Measurements from ENCODE around the gene TAPBP. TPM values are rescaled to one million over a fixed set of nuclear protein-coding genes. Genes with fewer than 3 reads are reported as not detected.

TAPBP gene
- total and polyA plus RNA-seq, 3 donors from 2014 or later: 34.6 to 128 (median 76.5) TPM

GRCh38 chr6:33279257-33279695 is 34.6 kb downstream of the TAPBP start:
- 67 to 69% methylated on average over 5 to 13 of the region's 13 CpGs for WGBS, 2 donors
- no peaks in the 10 kb centered on the region for H3K27me3 ChIP-seq
- no peak overlapping the region for H3K4me3 ChIP-seq
- intact Hi-C loops (cut with DNase I; ENCODE audit: low total_unique reads): no loop called here
- H3K36me3 ChIP-seq (ENCODE audit: low read depth, missing control alignments): no peaks in the 10 kb centered on the region
- DNase-seq: no peak
- H3K4me1 ChIP-seq: peaks cover 18% of the 10 kb centered on the region
- no peak overlapping the region for H3K27ac ChIP-seq
- no peak for TF ChIP-seq POLR2A (IDR thresholded peaks at IDR 0.05)
- TF ChIP-seq, protein P1, sequence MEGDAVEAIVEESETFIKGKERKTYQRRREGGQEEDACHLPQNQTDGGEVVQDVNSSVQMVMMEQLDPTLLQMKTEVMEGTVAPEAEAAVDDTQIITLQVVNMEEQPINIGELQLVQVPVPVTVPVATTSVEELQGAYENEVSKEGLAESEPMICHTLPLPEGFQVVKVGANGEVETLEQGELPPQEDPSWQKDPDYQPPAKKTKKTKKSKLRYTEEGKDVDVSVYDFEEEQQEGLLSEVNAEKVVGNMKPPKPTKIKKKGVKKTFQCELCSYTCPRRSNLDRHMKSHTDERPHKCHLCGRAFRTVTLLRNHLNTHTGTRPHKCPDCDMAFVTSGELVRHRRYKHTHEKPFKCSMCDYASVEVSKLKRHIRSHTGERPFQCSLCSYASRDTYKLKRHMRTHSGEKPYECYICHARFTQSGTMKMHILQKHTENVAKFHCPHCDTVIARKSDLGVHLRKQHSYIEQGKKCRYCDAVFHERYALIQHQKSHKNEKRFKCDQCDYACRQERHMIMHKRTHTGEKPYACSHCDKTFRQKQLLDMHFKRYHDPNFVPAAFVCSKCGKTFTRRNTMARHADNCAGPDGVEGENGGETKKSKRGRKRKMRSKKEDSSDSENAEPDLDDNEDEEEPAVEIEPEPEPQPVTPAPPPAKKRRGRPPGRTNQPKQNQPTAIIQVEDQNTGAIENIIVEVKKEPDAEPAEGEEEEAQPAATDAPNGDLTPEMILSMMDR (IDR thresholded peaks at IDR 0.05): no peak
- no peaks in the 10 kb centered on the region for H3K9me3 ChIP-seq

DNA sequence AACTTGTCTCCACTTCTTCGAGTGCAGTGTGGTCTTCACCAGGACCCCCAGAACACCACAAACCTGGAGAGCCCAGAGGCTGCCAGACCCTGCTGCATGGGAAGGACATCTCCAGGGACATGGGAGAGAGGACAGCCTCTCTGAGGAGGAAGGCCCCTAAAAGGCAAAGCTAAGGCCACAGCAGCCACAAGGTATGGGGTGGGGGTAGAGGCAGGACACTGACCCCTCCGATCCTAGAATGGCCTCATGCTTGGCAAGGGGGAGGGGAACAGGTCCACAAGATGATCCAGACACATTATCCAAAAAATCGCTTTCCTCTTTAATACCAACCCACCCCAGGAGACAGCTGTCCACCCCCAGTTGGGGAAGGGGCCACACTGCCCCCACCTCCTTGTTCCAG is 35.1 kb downstream of the TAPBP start:
- no peaks in the 10 kb centered on the region for H3K36me3 ChIP-seq (ENCODE audit: low read depth, missing control alignments)
- intact Hi-C loops (cut with DNase I; ENCODE audit: low total_unique reads): no loop called here

DNA sequence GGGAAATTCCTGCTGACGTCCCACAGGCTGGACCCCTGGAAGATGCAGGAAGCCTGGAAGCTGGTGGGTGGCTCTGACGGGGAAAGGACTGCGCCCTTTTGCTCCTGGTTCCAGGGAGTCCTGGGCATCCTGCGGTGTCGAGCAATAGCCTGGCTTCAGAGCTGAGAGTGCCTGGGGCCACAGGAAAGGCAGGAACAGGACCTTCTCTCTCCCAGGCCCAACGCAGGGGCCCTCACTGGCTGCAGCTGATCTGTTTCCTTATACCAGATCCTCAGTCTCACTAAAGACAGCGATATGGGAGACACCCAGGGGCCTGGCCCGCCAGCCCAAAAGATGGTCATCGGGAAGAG is 35.5 kb downstream of the TAPBP start:
- H3K9me3 ChIP-seq: no peaks in the 10 kb centered on the region
- intact Hi-C loops (cut with DNase I; ENCODE audit: low total_unique reads): no loop called here
- H3K4me1 ChIP-seq: peaks cover 20% of the 10 kb centered on the region
- peak overlapping the region in 1 of 2 donors; percentile 81 for H3K4me3 ChIP-seq
- TF ChIP-seq, protein P1 (IDR thresholded peaks at IDR 0.05): no peak
- TF ChIP-seq POLR2A (IDR thresholded peaks at IDR 0.05): no peak
- no peak for DNase-seq
- no peaks in the 10 kb centered on the region for H3K27me3 ChIP-seq
- WGBS, 2 donors: 79 to 85% methylated on average over 4 to 9 of the region's 9 CpGs
- peak overlapping the region in 1 of 2 donors; percentile 79 for H3K27ac ChIP-seq
- no peaks in the 10 kb centered on the region for H3K36me3 ChIP-seq (ENCODE audit: low read depth, missing control alignments)

More for the DNA sequence above, 35.1 kb downstream of the TAPBP start:
- DNase-seq: no peak
- H3K27ac ChIP-seq: no peak overlapping the region
- TF ChIP-seq, protein P1 (IDR thresholded peaks at IDR 0.05): no peak
- no peak for TF ChIP-seq POLR2A (IDR thresholded peaks at IDR 0.05)
- no peaks in the 10 kb centered on the region for H3K9me3 ChIP-seq
- 80 to 83% methylated on average over 3 of the region's 3 CpGs for WGBS, 2 donors
- H3K4me1 ChIP-seq: peaks cover 20% of the 10 kb centered on the region
- H3K4me3 ChIP-seq: no peak overlapping the region
- H3K27me3 ChIP-seq: no peaks in the 10 kb centered on the region

DNA sequence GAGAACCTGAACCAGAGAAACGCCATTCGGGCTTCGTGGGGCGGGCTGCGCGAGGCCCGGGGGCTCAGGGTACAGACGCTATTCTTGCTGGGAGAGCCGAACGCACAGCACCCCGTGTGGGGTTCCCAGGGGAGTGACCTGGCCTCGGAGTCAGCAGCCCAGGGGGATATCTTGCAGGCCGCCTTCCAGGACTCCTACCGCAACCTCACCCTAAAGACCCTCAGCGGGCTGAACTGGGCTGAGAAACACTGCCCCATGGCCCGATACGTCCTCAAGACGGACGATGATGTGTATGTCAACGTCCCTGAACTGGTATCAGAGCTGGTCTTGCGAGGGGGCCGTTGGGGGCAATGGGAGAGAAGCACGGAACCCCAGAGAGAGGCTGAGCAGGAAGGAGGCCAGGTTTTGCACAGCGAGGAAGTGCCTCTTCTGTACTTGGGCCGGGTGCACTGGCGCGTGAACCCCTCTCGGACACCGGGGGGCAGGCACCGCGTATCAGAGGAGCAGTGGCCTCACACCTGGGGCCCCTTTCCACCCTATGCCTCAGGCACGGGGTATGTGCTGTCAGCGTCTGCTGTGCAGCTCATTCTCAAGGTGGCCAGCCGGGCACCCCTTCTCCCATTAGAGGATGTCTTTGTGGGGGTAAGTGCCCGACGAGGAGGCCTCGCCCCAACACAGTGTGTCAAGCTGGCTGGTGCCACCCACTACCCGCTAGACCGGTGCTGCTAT is 36.1 kb downstream of the TAPBP start:
- Histone ChIP-seq H3K9me3 (no peaks in the 10 kb centered on the region), H3K4me3 (peak overlapping the region; percentile 60 to 81), H3K4me1 (peaks cover 25% of the 10 kb centered on the region), H3K27ac (peak overlapping the region; percentile 79 to 87), H3K27me3 (no peaks in the 10 kb centered on the region), H3K36me3 (ENCODE audit: low read depth, missing control alignments) (no peaks in the 10 kb centered on the region)
- intact Hi-C loops (cut with DNase I; ENCODE audit: low total_unique reads): no loop called here
- no peak for DNase-seq
- TF ChIP-seq, protein P1 (IDR thresholded peaks at IDR 0.05): no peak
- TF ChIP-seq POLR2A (IDR thresholded peaks at IDR 0.05): no peak
- 56 to 62% methylated on average over 10 to 38 of the region's 39 CpGs for WGBS, 2 donors

Data from testis (tissue), 3 donors.